Erythroblast (primary cell): ENCODE results near the gene EVX2.

ENCODE experiments used
- GATA1 ChIP-seq: IDR thresholded peaks from 2 replicates; pipeline ENCODE4 v1.6.1; 2011; ENCODE audit warnings: low read depth, mild to moderate bottlenecking, control low read depth, low read length, moderate library complexity
- POLR2A ChIP-seq: IDR thresholded peaks from 2 replicates; pipeline ENCODE4 v1.6.1; 2011; ENCODE audit warnings: mild to moderate bottlenecking, low read length

- no peak for TF ChIP-seq POLR2A
- TF ChIP-seq GATA1: no peak
Observed at GRCh38 chr2:176082824-176083751, 674 bp downstream of the EVX2 start.
